Mucosa of descending colon (tissue), 3 donors: Measurements from ENCODE around the gene DLG1. TPM values are rescaled to one million over a fixed set of nuclear protein-coding genes. Genes with fewer than 3 reads are reported as not detected.

ENCODE experiments used
- ATAC-seq: fragments of 200-7000 bp; cut with Tn5 transposase; one replicate; pipeline ENCODE4 v1.9.1; 2020; ENCODE audit warnings: mild to moderate bottlenecking, moderate library complexity
- DNase-seq, 3 donors: peaks; one replicate each; pipeline ENCODE4 v3.0.0-alpha.2; 2020
- H3K36me3 ChIP-seq: fragments of 200-600 bp; one replicate; pipeline ENCODE4 v1.8.0; 2021; ENCODE audit warnings: low read depth, mild to moderate bottlenecking
- H3K4me1 ChIP-seq: fragments of 200-600 bp; one replicate; pipeline ENCODE4 v1.8.0; 2021; ENCODE audit warnings: low read depth, mild to moderate bottlenecking
- H3K4me3 ChIP-seq: fragments of 200-600 bp; one replicate; pipeline ENCODE4 v1.8.0; 2021; ENCODE audit warnings: mild to moderate bottlenecking
- H3K9me3 ChIP-seq: fragments of 200-600 bp; one replicate; pipeline ENCODE4 v1.8.0; 2021; ENCODE audit warnings: mild to moderate bottlenecking
- CTCF ChIP-seq: fragments of 200-600 bp; IDR thresholded peaks from one replicate; pipeline ENCODE4 v1.8.0; 2022; ENCODE audit warnings: antibody characterized with exemption, mild to moderate bottlenecking
- intact Hi-C, 2 donors: fragments of 100-400 bp; cut with DNase I in 1 of 2; cut with micrococcal nuclease in 1 of 2; formaldehyde crosslinking; loops; one replicate each; pipeline versions ENCODE4 v1.11.0 to v1.11.1; 2022; cut with DNase I, micrococcal nuclease
- microRNA-seq: library from miRNA; unstranded; fragments of <30 nt; microRNA quantifications from one replicate; pipeline ENCODE4, GENCODE V29; 2019
- total RNA-seq, 3 donors: library from RNA; stranded (reverse); fragmentation: NEBNext Ultra II Directional in 2 of 3; extraction: Animal tissue kit (Norgen Biotek cat#: 25700) in 2 of 3; gene quantifications; one replicate each; pipeline versions ENCODE4 v1.2.1 to v1.2.4, GENCODE V29; 2021 to 2023
- donor health status: DM: no; HTN: no; CAD: no; lungs with moderate emphysema.
- donor health status: DM: no; HTN: no; CAD: no.
- donor health status: DM: no; HTN: yes; CAD: no.

The DLG1 gene
- total RNA-seq, 3 donors from 2014 or later: 107 to 163 (median 134) TPM

GRCh38 chr3:196996454-196997265 lies 301.8 kb downstream of the DLG1 start:
- ATAC-seq: no peak
- intact Hi-C loops: no loop called here
- no peak for TF ChIP-seq CTCF
- H3K4me3 ChIP-seq: no peak overlapping the region
- H3K36me3 ChIP-seq: no peaks in the 10 kb centered on the region
- DNase-seq: peak in 1 of 3 donors; percentile 11
- H3K9me3 ChIP-seq: no peaks in the 10 kb centered on the region
- H3K4me1 ChIP-seq: no peaks in the 10 kb centered on the region

GRCh38 chr3:196995646-196996355 lies 302.6 kb downstream of the DLG1 start:
- Histone ChIP-seq H3K4me3 (no peak overlapping the region), H3K9me3 (no peaks in the 10 kb centered on the region), H3K4me1 (no peaks in the 10 kb centered on the region), H3K36me3 (no peaks in the 10 kb centered on the region)
- ATAC-seq: no peak
- peak in 1 of 3 donors; percentile 5 for DNase-seq
- intact Hi-C loops: no loop called here
- no peak for TF ChIP-seq CTCF

GRCh38 chr3:196995027-196995426 lies 303.4 kb downstream of the DLG1 start:
- intact Hi-C loops: no loop called here

GRCh38 chr3:196994056-196994455 lies 304.4 kb downstream of the DLG1 start:
- TF ChIP-seq CTCF: no peak
- Histone ChIP-seq H3K36me3 (no peaks in the 10 kb centered on the region), H3K4me3 (no peak overlapping the region), H3K9me3 (no peaks in the 10 kb centered on the region), H3K4me1 (no peaks in the 10 kb centered on the region)
- intact Hi-C loops: no loop called here
- DNase-seq (peak in 1 of 3 donors; percentile 8), ATAC-seq (no peak)

More at GRCh38 chr3:196995027-196995426, 303.4 kb downstream of the DLG1 start:
- ATAC-seq: no peak
- Histone ChIP-seq H3K4me3 (no peak overlapping the region), H3K9me3 (no peaks in the 10 kb centered on the region), H3K4me1 (no peaks in the 10 kb centered on the region), H3K36me3 (no peaks in the 10 kb centered on the region)
- no peak for TF ChIP-seq CTCF
- DNase-seq: no peak

Small RNA genes within 50 kb of the gene (microRNA-seq; reads per million reads assigned to microRNA genes)
- gene MIR4797: not detected
